HepG2 (cell line): ENCODE results near the gene RPS10. TPM values are rescaled to one million over a fixed set of nuclear protein-coding genes. Genes with fewer than 3 reads are reported as not detected.
A peak's percentile ranks its signal among the peaks of the same experiment; 100 is the strongest.

ENCODE experiments used
- CEBPG ChIP-seq: IDR thresholded peaks from 2 replicates; pipeline ENCODE4 v1.6.1; 2016
- MZF1 ChIP-seq: sonication (generic); formaldehyde crosslinking; IDR thresholded peaks from 2 replicates; pipeline ENCODE4 v1.8.1; 2023; ENCODE audit warnings: mild to moderate bottlenecking, missing genetic modification reagents, borderline replicate concordance
- NONO ChIP-seq, 2 experiments: fragments of 450-650 bp in 1 of 2; sonication (generic) in 1 of 2; formaldehyde crosslinking in 1 of 2; IDR thresholded peaks in 1 of 2; conservative IDR thresholded peaks in 1 of 2; 2 replicates each; pipeline versions ENCODE4 v1.6.1 to v1.8.0; 2017 to 2022; ENCODE audit warnings: mild to moderate bottlenecking in 1 of 2, missing genetic modification reagents in 1 of 2, moderate library complexity in 1 of 2
- RBAK ChIP-seq: sonication (generic); formaldehyde crosslinking; IDR thresholded peaks from 2 replicates; pipeline ENCODE4 v1.5.1; 2020; ENCODE audit warnings: mild to moderate bottlenecking, missing genetic modification reagents
- RFX1 ChIP-seq: fragments of 450-650 bp; IDR thresholded peaks from 2 replicates; pipeline ENCODE4 v1.6.1; 2017
- SCMH1 ChIP-seq: sonication (generic); formaldehyde crosslinking; IDR thresholded peaks from 2 replicates; pipeline ENCODE4 v1.9.0; 2021; ENCODE audit warnings: missing genetic modification reagents, mild to moderate bottlenecking, borderline replicate concordance
- ZNF33B ChIP-seq: sonication (generic); formaldehyde crosslinking; IDR thresholded peaks from 2 replicates; pipeline ENCODE4 v1.5.1; 2020; ENCODE audit warnings: mild to moderate bottlenecking, missing genetic modification reagents
- ZNF383 ChIP-seq: sonication (generic); formaldehyde crosslinking; IDR thresholded peaks from 2 replicates; pipeline ENCODE4 v1.4.0; 2020; ENCODE audit warnings: missing genetic modification reagents, mild to moderate bottlenecking, borderline replicate concordance
- ZNF468 ChIP-seq: sonication (generic); formaldehyde crosslinking; IDR thresholded peaks from 2 replicates; pipeline ENCODE4 v1.8.0; 2022; ENCODE audit warnings: mild to moderate bottlenecking, moderate library complexity, missing genetic modification reagents
- ZNF510 ChIP-seq: sonication (generic); formaldehyde crosslinking; IDR thresholded peaks from 2 replicates; pipeline ENCODE4 v1.4.0; 2020; ENCODE audit warnings: low read depth, mild to moderate bottlenecking, missing genetic modification reagents
- polyA plus RNA-seq, 8 experiments: library from polyadenylated mRNA; depleted of rRNA in 3 of 8; stranded (reverse) in 7 of 8; unstranded in 1 of 8; fragments of >200 nt; fragmentation: Illumina TruSeq in 4 of 8; extraction: Trizol in 4 of 8; gene quantifications; 2 replicates each; pipeline versions ENCODE4 v1.2.1 to v1.2.3, GENCODE V29; 2011 to 2016; ENCODE audit warnings: low read depth in 4 of 8, missing spikeins in 1 of 8, mixed read lengths in 1 of 8; ENCODE audit not compliant: insufficient read depth in 1 of 8
- total RNA-seq, 5 experiments: library from RNA; depleted of rRNA; stranded (reverse); fragments of >200 nt; fragmentation: Illumina TruSeq; extraction: Trizol; gene quantifications; 2 replicates each; pipeline ENCODE4 v1.2.3, GENCODE V29; 2016; ENCODE audit warnings: low read depth in 1 of 5
- TF ChIP-seq, protein P1 (sequence below): sonication (generic); formaldehyde crosslinking; IDR thresholded peaks from 2 replicates; pipeline ENCODE4 v1.4.0; 2020; ENCODE audit warnings: mild to moderate bottlenecking, missing genetic modification reagents
- TF ChIP-seq, protein P2 (sequence below): sonication (generic); formaldehyde crosslinking; IDR thresholded peaks from 2 replicates; pipeline ENCODE4 v1.4.0; 2020; ENCODE audit warnings: mild to moderate bottlenecking, missing genetic modification reagents, borderline replicate concordance

The RPS10 gene
- total and polyA plus RNA-seq, 2 of the 13 experiments (the other 11 are each of a cell fraction or from before 2014, with no cell fraction given): 2,909 to 4,648 TPM

DNA sequence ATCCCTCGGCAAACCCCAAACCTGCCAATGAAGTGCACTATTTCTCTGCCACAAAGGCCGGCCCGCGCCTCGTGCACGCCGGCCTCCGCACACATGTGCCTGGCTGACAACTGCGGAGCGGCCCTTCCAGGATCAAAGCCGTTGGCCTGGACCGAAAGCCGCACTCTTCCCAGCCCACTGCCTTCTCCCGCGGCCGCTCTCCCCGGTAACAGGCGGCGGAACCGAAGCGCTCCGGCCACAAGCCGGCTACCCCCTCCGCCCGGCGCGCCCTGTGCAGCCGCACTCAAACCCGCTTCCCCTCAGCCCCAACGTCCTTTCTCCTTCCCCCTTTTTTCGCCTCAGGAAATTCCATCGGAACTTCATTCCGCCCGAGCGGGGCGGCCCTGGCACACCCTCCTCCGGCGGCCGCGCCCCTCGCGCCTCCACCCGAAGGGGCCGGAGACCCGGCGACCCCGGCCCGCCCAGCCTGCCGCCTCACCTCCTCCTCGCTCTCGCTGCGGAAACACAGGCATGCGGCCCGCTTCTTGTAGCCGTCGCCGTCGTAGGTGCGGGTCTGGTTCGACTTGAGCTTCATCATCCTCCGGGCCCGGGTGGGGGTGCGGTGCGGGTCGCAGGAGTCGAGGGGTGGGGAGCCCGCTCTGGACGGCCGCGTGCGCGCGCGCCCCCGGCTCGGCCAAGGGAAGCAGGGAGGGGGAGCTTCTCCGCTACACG is 33.9 kb downstream of the RPS10 start (continued):
- TF ChIP-seq NONO (IDR thresholded peaks at IDR 0.05): no peak
- peak; percentile 53 for TF ChIP-seq NONO (CRISPR knock-in tag; conservative IDR thresholded peaks at IDR 0.05)
- no peak; the same call in 1 of the 2 replicates for TF ChIP-seq ZNF468 (CRISPR knock-in tag)
- TF ChIP-seq ZNF510 (CRISPR knock-in tag): no peak; the same call in 1 of the 2 replicates
- TF ChIP-seq CEBPG (CRISPR knock-in tag): no peak; the same call in 1 of the 2 replicates
- TF ChIP-seq RBAK (CRISPR knock-in tag): peak; percentile 64; the same call in 1 of the 2 replicates
- TF ChIP-seq ZNF383: 0 out of 2 replicates have a peak, but pooled peaks have one; percentile 20
- TF ChIP-seq MZF1: peak; percentile 78; the same call in 1 of the 2 replicates
- no peak for TF ChIP-seq SCMH1 (CRISPR knock-in tag)
- no peak; the same call in 1 of the 2 replicates for TF ChIP-seq ZNF33B (CRISPR knock-in tag)
- TF ChIP-seq, protein P1, sequence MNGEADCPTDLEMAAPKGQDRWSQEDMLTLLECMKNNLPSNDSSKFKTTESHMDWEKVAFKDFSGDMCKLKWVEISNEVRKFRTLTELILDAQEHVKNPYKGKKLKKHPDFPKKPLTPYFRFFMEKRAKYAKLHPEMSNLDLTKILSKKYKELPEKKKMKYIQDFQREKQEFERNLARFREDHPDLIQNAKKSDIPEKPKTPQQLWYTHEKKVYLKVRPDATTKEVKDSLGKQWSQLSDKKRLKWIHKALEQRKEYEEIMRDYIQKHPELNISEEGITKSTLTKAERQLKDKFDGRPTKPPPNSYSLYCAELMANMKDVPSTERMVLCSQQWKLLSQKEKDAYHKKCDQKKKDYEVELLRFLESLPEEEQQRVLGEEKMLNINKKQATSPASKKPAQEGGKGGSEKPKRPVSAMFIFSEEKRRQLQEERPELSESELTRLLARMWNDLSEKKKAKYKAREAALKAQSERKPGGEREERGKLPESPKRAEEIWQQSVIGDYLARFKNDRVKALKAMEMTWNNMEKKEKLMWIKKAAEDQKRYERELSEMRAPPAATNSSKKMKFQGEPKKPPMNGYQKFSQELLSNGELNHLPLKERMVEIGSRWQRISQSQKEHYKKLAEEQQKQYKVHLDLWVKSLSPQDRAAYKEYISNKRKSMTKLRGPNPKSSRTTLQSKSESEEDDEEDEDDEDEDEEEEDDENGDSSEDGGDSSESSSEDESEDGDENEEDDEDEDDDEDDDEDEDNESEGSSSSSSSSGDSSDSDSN (CRISPR knock-in tag): peak; percentile 98
- TF ChIP-seq, protein P2, sequence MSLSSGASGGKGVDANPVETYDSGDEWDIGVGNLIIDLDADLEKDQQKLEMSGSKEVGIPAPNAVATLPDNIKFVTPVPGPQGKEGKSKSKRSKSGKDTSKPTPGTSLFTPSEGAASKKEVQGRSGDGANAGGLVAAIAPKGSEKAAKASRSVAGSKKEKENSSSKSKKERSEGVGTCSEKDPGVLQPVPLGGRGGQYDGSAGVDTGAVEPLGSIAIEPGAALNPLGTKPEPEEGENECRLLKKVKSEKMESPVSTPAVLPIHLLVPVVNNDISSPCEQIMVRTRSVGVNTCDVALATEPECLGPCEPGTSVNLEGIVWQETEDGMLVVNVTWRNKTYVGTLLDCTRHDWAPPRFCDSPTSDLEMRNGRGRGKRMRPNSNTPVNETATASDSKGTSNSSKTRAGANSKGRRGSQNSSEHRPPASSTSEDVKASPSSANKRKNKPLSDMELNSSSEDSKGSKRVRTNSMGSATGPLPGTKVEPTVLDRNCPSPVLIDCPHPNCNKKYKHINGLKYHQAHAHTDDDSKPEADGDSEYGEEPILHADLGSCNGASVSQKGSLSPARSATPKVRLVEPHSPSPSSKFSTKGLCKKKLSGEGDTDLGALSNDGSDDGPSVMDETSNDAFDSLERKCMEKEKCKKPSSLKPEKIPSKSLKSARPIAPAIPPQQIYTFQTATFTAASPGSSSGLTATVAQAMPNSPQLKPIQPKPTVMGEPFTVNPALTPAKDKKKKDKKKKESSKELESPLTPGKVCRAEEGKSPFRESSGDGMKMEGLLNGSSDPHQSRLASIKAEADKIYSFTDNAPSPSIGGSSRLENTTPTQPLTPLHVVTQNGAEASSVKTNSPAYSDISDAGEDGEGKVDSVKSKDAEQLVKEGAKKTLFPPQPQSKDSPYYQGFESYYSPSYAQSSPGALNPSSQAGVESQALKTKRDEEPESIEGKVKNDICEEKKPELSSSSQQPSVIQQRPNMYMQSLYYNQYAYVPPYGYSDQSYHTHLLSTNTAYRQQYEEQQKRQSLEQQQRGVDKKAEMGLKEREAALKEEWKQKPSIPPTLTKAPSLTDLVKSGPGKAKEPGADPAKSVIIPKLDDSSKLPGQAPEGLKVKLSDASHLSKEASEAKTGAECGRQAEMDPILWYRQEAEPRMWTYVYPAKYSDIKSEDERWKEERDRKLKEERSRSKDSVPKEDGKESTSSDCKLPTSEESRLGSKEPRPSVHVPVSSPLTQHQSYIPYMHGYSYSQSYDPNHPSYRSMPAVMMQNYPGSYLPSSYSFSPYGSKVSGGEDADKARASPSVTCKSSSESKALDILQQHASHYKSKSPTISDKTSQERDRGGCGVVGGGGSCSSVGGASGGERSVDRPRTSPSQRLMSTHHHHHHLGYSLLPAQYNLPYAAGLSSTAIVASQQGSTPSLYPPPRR (CRISPR knock-in tag): no peak
- no peak for TF ChIP-seq RFX1
